H9 (cell line): Measurements from ENCODE around the gene FGR. TPM values are rescaled to one million over a fixed set of nuclear protein-coding genes. Genes with fewer than 3 reads are reported as not detected.

Experiments used
- DNase-seq: peaks from one replicate; pipeline ENCODE4 v3.0.0-alpha.2; 2017
- H2AFZ ChIP-seq: one replicate; pipeline ENCODE4 v1.6.1; 2013; ENCODE audit warnings: mild to moderate bottlenecking, low read length, control low read depth, moderate library complexity
- H2AK5ac ChIP-seq: 2 replicates; pipeline ENCODE4 v1.6.1; 2013; ENCODE audit warnings: low read length, control low read depth, mixed read lengths; ENCODE audit not compliant: insufficient read length
- H2BK120ac ChIP-seq: one replicate; pipeline ENCODE4 v1.6.1; 2013; ENCODE audit warnings: low read depth, mild to moderate bottlenecking, low read length, control low read depth, inconsistent platforms; ENCODE audit not compliant: poor library complexity, severe bottlenecking
- H2BK12ac ChIP-seq: 2 replicates; pipeline ENCODE4 v1.6.1; 2013; ENCODE audit warnings: low read length, control low read depth, mixed read lengths, low read depth; ENCODE audit not compliant: insufficient read length
- H2BK15ac ChIP-seq: 2 replicates; pipeline ENCODE4 v1.6.1; 2013; ENCODE audit warnings: low read depth, low read length, control low read depth
- H2BK20ac ChIP-seq: one replicate; pipeline ENCODE4 v1.6.1; 2013; ENCODE audit warnings: low read depth, mild to moderate bottlenecking, low read length, control low read depth, inconsistent platforms; ENCODE audit not compliant: poor library complexity, severe bottlenecking
- H2BK5ac ChIP-seq: 2 replicates; pipeline ENCODE4 v1.6.1; 2013; ENCODE audit warnings: low read length, control low read depth, mixed read lengths; ENCODE audit not compliant: insufficient read length
- H3K14ac ChIP-seq: 2 replicates; pipeline ENCODE4 v1.6.1; 2013; ENCODE audit warnings: low read length, control low read depth; ENCODE audit not compliant: insufficient read depth
- H3K18ac ChIP-seq: 2 replicates; pipeline ENCODE4 v1.6.1; 2013; ENCODE audit warnings: low read depth, mild to moderate bottlenecking, mixed read lengths, low read length, control low read depth; ENCODE audit not compliant: insufficient read length
- H3K23ac ChIP-seq: 2 replicates; pipeline ENCODE4 v1.6.1; 2013; ENCODE audit warnings: low read length, control low read depth, mixed read lengths, low read depth; ENCODE audit not compliant: insufficient read length
- H3K23me2 ChIP-seq: 2 replicates; pipeline ENCODE4 v1.6.1; 2013; ENCODE audit warnings: low read depth, mild to moderate bottlenecking, mixed read lengths, low read length, control low read depth; ENCODE audit not compliant: insufficient read length, poor library complexity, severe bottlenecking
- H3K27ac ChIP-seq: 2 replicates; pipeline ENCODE4 v1.5.1; 2013; ENCODE audit warnings: low read length, control low read depth, mixed read lengths, low read depth; ENCODE audit not compliant: insufficient read length
- H3K27me3 ChIP-seq: 2 replicates; pipeline ENCODE4 v1.6.1; 2013; ENCODE audit warnings: low read length, control low read depth, inconsistent platforms; ENCODE audit not compliant: insufficient read depth
- H3K4ac ChIP-seq: 2 replicates; pipeline ENCODE4 v1.6.1; 2013; ENCODE audit warnings: low read depth, mild to moderate bottlenecking, control low read depth, inconsistent platforms, low read length, moderate library complexity
- H3K4me1 ChIP-seq: 2 replicates; pipeline ENCODE4 v1.6.1; 2013; ENCODE audit warnings: low read length, control low read depth, inconsistent platforms; ENCODE audit not compliant: insufficient read depth
- H3K4me2 ChIP-seq: 2 replicates; pipeline ENCODE4 v1.6.1; 2013; ENCODE audit warnings: low read length, control low read depth, mixed read lengths; ENCODE audit not compliant: insufficient read length, insufficient read depth
- H3K56ac ChIP-seq: 2 replicates; pipeline ENCODE4 v1.6.1; 2013; ENCODE audit warnings: low read depth, mild to moderate bottlenecking, mixed read lengths, low read length, control low read depth; ENCODE audit not compliant: insufficient read length
- H3K79me1 ChIP-seq: 2 replicates; pipeline ENCODE4 v1.6.1; 2013; ENCODE audit warnings: low read depth, mild to moderate bottlenecking, moderate library complexity, low read length, control low read depth, inconsistent platforms; ENCODE audit not compliant: insufficient read depth, poor library complexity, severe bottlenecking
- H3K79me2 ChIP-seq: 2 replicates; pipeline ENCODE4 v1.6.1; 2013; ENCODE audit warnings: low read length, control low read depth, inconsistent platforms; ENCODE audit not compliant: insufficient read depth
- H3K9ac ChIP-seq: 2 replicates; pipeline ENCODE4 v1.6.1; 2013; ENCODE audit warnings: low read length, control low read depth, mixed read lengths; ENCODE audit not compliant: insufficient read length; ENCODE audit errors: extremely low read depth
- H3K9me3 ChIP-seq: one replicate; pipeline ENCODE4 v1.6.1; 2013; ENCODE audit warnings: low read depth, low read length, inconsistent platforms; ENCODE audit not compliant: control insufficient read depth
- H3T11ph ChIP-seq: one replicate; pipeline ENCODE4 v1.6.1; 2013; ENCODE audit warnings: mild to moderate bottlenecking, low read length, control low read depth, inconsistent platforms
- H4K20me1 ChIP-seq: one replicate; pipeline ENCODE4 v1.6.1; 2013; ENCODE audit not compliant: control insufficient read depth, insufficient read length, insufficient read depth
- H4K5ac ChIP-seq: 2 replicates; pipeline ENCODE4 v1.6.1; 2013; ENCODE audit warnings: low read depth, mild to moderate bottlenecking, mixed read lengths, low read length, control low read depth; ENCODE audit not compliant: insufficient read length
- H4K8ac ChIP-seq: replicated peaks from 2 replicates; pipeline ENCODE4 v1.6.1; 2013; ENCODE audit warnings: low read length, control low read depth, mixed read lengths, low read depth; ENCODE audit not compliant: insufficient read length
- H4K91ac ChIP-seq: 2 replicates; pipeline ENCODE4 v1.6.1; 2013; ENCODE audit warnings: low read depth, mild to moderate bottlenecking, moderate library complexity, mixed read lengths, low read length, control low read depth; ENCODE audit not compliant: insufficient read length
- H3K27ac Mint-ChIP-seq, 3 experiments: 2 replicates in 2 of 3; 3 replicates in 1 of 3; pipeline ENCODE4 v1.8.0; 2020 to 2021; ENCODE audit warnings: mixed read lengths in 3 of 3, mild to moderate bottlenecking in 1 of 3, moderate library complexity in 1 of 3
- H3K27me3 Mint-ChIP-seq: 2 replicates; pipeline ENCODE4 v1.8.0; 2021; ENCODE audit warnings: low read depth, mild to moderate bottlenecking, moderate library complexity, mixed read lengths
- H3K36me3 Mint-ChIP-seq, 3 experiments: 2 replicates in 2 of 3; 3 replicates in 1 of 3; pipeline ENCODE4 v1.8.0; 2020 to 2021; ENCODE audit warnings: low read depth in 3 of 3, mixed read lengths in 3 of 3; ENCODE audit not compliant: insufficient read depth in 1 of 3
- H3K4me1 Mint-ChIP-seq, 2 experiments: 2 replicates each; pipeline ENCODE4 v1.8.0; 2020; ENCODE audit warnings: mixed read lengths in 2 of 2
- H3K4me3 Mint-ChIP-seq, 2 experiments: 2 replicates in 1 of 2; 3 replicates in 1 of 2; pipeline ENCODE4 v1.8.0; 2020 to 2021; ENCODE audit warnings: mild to moderate bottlenecking in 2 of 2, mixed read lengths in 2 of 2, moderate library complexity in 1 of 2
- H3K9me3 Mint-ChIP-seq, 2 experiments: 2 replicates in 1 of 2; 3 replicates in 1 of 2; pipeline ENCODE4 v1.8.0; 2020; ENCODE audit warnings: mild to moderate bottlenecking in 2 of 2, mixed read lengths in 2 of 2, moderate library complexity in 1 of 2
- WGBS: extraction: QIAGEN DNeasy Blood & Tissue Kit; methylation state at CpG from one replicate; pipeline ENCODE4 v1.1.7; 2013; ENCODE audit warnings: missing lambda C conversion rate, low lambda C conversion rate, mixed read lengths; ENCODE audit not compliant: insufficient read length; ENCODE audit errors: extremely low coverage; 5-methylcytosine and 5-hydroxymethylcytosine counted together
- total RNA-seq: library from RNA; stranded (reverse); gene quantifications from 2 replicates; pipeline ENCODE4 v1.2.1, GENCODE V29; 2021
- TF ChIP-seq, protein P1 (sequence below): fragments of 200-600 bp; sonication (generic); conservative IDR thresholded peaks from 3 replicates; pipeline ENCODE4 v1.8.0; 2021; ENCODE audit warnings: antibody characterized with exemption, mild to moderate bottlenecking

Gene FGR
- total RNA-seq, 1 experiment from 2014 or later, result not detected

DNA sequence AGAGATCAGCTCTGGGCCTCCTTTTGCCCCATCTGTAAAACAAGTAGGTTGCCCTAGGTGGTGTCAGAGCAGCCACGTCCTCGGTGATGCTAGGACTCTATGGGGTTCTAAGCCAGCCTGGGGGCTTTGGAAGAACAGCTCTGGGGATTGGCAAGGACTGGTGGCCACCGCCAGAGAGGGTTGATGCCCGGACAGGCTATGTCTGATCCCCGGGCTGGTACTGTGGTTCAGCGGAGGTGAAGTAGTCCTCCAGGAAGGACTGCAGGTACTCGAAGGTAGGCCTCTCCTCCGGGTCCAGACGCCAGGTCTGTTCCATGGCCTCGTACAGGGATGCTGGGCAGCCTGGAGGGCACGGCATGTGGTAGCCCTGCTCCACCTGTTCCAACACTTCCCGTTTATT lies 22.3 kb downstream of the FGR start:
- Histone ChIP-seq H2BK15ac (no peak overlapping the region), H2BK120ac (no peak overlapping the region), H3K18ac (no peak overlapping the region), H3K79me2 (no peaks in the 10 kb centered on the region), H3T11ph (no peak overlapping the region), H4K91ac (no peak overlapping the region), H3K27ac (no peak overlapping the region), H3K23ac (no peak overlapping the region), H3K4me2 (no peak overlapping the region), H3K27me3 (no peaks in the 10 kb centered on the region), H4K20me1 (no peaks in the 10 kb centered on the region), H4K5ac (no peak overlapping the region), H3K56ac (no peak overlapping the region), H3K23me2 (peaks cover 6% of the 10 kb centered on the region), H4K8ac (no peak overlapping the region), H3K4me1 (no peaks in the 10 kb centered on the region), H3K79me1 (no peaks in the 10 kb centered on the region), H2AK5ac (no peak overlapping the region), H3K9ac (no peak overlapping the region), H2BK20ac (no peak overlapping the region), H3K9me3 (no peaks in the 10 kb centered on the region), H2BK5ac (no peak overlapping the region), H3K4ac (no peak overlapping the region), H3K14ac (no peak overlapping the region), H2AFZ (no peak overlapping the region), H2BK12ac (no peak overlapping the region)
- H3K27ac Mint-ChIP-seq, result no peak overlapping the region
- H3K4me1 Mint-ChIP-seq, result peaks cover 20 to 22% of the 10 kb centered on the region in 2 experiments
- no peaks in the 10 kb centered on the region for H3K36me3 Mint-ChIP-seq
- TF ChIP-seq, protein P1, sequence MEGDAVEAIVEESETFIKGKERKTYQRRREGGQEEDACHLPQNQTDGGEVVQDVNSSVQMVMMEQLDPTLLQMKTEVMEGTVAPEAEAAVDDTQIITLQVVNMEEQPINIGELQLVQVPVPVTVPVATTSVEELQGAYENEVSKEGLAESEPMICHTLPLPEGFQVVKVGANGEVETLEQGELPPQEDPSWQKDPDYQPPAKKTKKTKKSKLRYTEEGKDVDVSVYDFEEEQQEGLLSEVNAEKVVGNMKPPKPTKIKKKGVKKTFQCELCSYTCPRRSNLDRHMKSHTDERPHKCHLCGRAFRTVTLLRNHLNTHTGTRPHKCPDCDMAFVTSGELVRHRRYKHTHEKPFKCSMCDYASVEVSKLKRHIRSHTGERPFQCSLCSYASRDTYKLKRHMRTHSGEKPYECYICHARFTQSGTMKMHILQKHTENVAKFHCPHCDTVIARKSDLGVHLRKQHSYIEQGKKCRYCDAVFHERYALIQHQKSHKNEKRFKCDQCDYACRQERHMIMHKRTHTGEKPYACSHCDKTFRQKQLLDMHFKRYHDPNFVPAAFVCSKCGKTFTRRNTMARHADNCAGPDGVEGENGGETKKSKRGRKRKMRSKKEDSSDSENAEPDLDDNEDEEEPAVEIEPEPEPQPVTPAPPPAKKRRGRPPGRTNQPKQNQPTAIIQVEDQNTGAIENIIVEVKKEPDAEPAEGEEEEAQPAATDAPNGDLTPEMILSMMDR, result no peak
- H3K27me3 Mint-ChIP-seq, result peaks cover 27% of the 10 kb centered on the region
- no peak for DNase-seq
- WGBS, result no CpG with 5 or more reads among the region's 12 CpGs
- H3K4me3 Mint-ChIP-seq, result no peak overlapping the region
- no peaks in the 10 kb centered on the region for H3K9me3 Mint-ChIP-seq
